IMR-90 (cell line): ENCODE results near the gene INO80D.

ENCODE experiments used
- CEBPB ChIP-seq: IDR thresholded peaks from 2 replicates; pipeline ENCODE4 v1.6.1; 2012; ENCODE audit warnings: low read depth, low read length, improper control_type of control experiment
- CTCF ChIP-seq: conservative IDR thresholded peaks from 2 replicates; pipeline ENCODE4 v1.5.1; 2012; ENCODE audit warnings: mild to moderate bottlenecking, low read depth, low read length, improper control_type of control experiment
- ELK1 ChIP-seq: fragments of 150-350 bp; IDR thresholded peaks from 2 replicates; pipeline ENCODE4 v1.6.1; 2016; ENCODE audit warnings: low read depth, mild to moderate bottlenecking, low read length, moderate library complexity, borderline replicate concordance
- FOS ChIP-seq: fragments of 150-350 bp; IDR thresholded peaks from 2 replicates; pipeline ENCODE4 v1.6.1; 2016; ENCODE audit warnings: low read depth, low read length
- MAFK ChIP-seq: IDR thresholded peaks from 2 replicates; pipeline ENCODE4 v1.6.1; 2012; ENCODE audit warnings: low read depth, low read length, improper control_type of control experiment
- MXI1 ChIP-seq: IDR thresholded peaks from 2 replicates; pipeline ENCODE4 v1.6.1; 2012; ENCODE audit warnings: low read depth, mild to moderate bottlenecking, low read length, moderate library complexity, borderline replicate concordance
- NFE2L2 ChIP-seq: fragments of 150-350 bp; IDR thresholded peaks from 2 replicates; pipeline ENCODE4 v1.6.1; 2016; ENCODE audit warnings: low read depth, mild to moderate bottlenecking, low read length
- POLR2A ChIP-seq: IDR thresholded peaks from 2 replicates; pipeline ENCODE4 v1.6.1; 2012; ENCODE audit warnings: mild to moderate bottlenecking, low read depth, low read length
- RAD21 ChIP-seq: IDR thresholded peaks from 2 replicates; pipeline ENCODE4 v1.6.1; 2012; ENCODE audit warnings: low read length, improper control_type of control experiment
- RCOR1 ChIP-seq: IDR thresholded peaks from 2 replicates; pipeline ENCODE4 v1.6.1; 2012; ENCODE audit warnings: mild to moderate bottlenecking, low read length, improper control_type of control experiment; ENCODE audit not compliant: insufficient replicate concordance
- RFX5 ChIP-seq: IDR thresholded peaks from 2 replicates; pipeline ENCODE4 v1.8.0; 2012; ENCODE audit warnings: low read depth, mild to moderate bottlenecking, low read length, moderate library complexity
- SMC3 ChIP-seq: fragments of 150-350 bp; IDR thresholded peaks from 2 replicates; pipeline ENCODE4 v1.6.1; 2016; ENCODE audit warnings: low read depth, mild to moderate bottlenecking, antibody characterized with exemption, low read length, moderate library complexity
- USF2 ChIP-seq: fragments of 150-350 bp; IDR thresholded peaks from 2 replicates; pipeline ENCODE4 v1.6.1; 2017; ENCODE audit warnings: mild to moderate bottlenecking, antibody characterized with exemption, low read length, low read depth

GRCh38 chr2:206002440-206002839 lies 83.5 kb downstream of the INO80D start:
- TF ChIP-seq CTCF (no peak), POLR2A (no peak), USF2 (no peak), MXI1 (no peak), RAD21 (no peak), ELK1 (no peak), SMC3 (no peak), MAFK (no peak), NFE2L2 (no peak), CEBPB (no peak), FOS (no peak), RCOR1 (no peak), RFX5 (no peak)
